Effector memory CD8-positive, alpha-beta T cell (primary cell): ENCODE measurements around the gene CNTROB.
A peak's percentile ranks its signal among the peaks of the same experiment; 100 is the strongest.

Experiments
- ATAC-seq: fragments of 150-1000 bp; cut with Tn5 transposase; replicated peaks from 2 replicates; pipeline ENCODE4 v1.10.0; 2021; ENCODE audit warnings: mild to moderate bottlenecking, moderate library complexity
- DNase-seq, 3 experiments: peaks; one replicate each; pipeline ENCODE4 v3.0.0; 2021
- H3K27ac Mint-ChIP-seq, 2 donors: one replicate each; pipeline ENCODE4 v1.8.0; 2022; ENCODE audit warnings: mild to moderate bottlenecking in 2 of 2, mixed read lengths in 2 of 2, moderate library complexity in 2 of 2
- H3K27me3 Mint-ChIP-seq, 2 donors: one replicate each; pipeline ENCODE4 v1.8.0; 2022; ENCODE audit warnings: mixed read lengths in 2 of 2
- H3K36me3 Mint-ChIP-seq: one replicate; pipeline ENCODE4 v1.8.0; 2022; ENCODE audit warnings: mild to moderate bottlenecking, moderate library complexity, mixed read lengths; ENCODE audit not compliant: insufficient read depth
- H3K4me1 Mint-ChIP-seq, 2 donors: one replicate each; pipeline ENCODE4 v1.8.0; 2022; ENCODE audit warnings: low read depth in 2 of 2, mixed read lengths in 2 of 2
- H3K4me3 Mint-ChIP-seq, 2 donors: one replicate each; pipeline ENCODE4 v1.8.0; 2022; ENCODE audit warnings: mild to moderate bottlenecking in 2 of 2, mixed read lengths in 2 of 2, moderate library complexity in 2 of 2
- H3K9me3 Mint-ChIP-seq, 2 donors: one replicate each; pipeline ENCODE4 v1.8.0; 2022; ENCODE audit warnings: mixed read lengths in 2 of 2

Gene CNTROB

GRCh38 chr17:7992516-7992915, 60.5 kb downstream of the CNTROB start:
- H3K27ac Mint-ChIP-seq = no peak overlapping the region

GRCh38 chr17:7992924-7993323, 60.9 kb downstream of the CNTROB start:
- H3K4me3 Mint-ChIP-seq = no peak overlapping the region
- no peak for ATAC-seq
- H3K27me3 Mint-ChIP-seq = peaks cover 7 to 11% of the 10 kb centered on the region in 2 donors
- no peak overlapping the region for H3K27ac Mint-ChIP-seq
- no peaks in the 10 kb centered on the region for H3K9me3 Mint-ChIP-seq
- DNase-seq = no peak
- H3K4me1 Mint-ChIP-seq = peaks cover 18 to 19% of the 10 kb centered on the region in 2 donors
- H3K36me3 Mint-ChIP-seq = peaks cover 17% of the 10 kb centered on the region

More at GRCh38 chr17:7992516-7992915, 60.5 kb downstream of the CNTROB start:
- Mint-ChIP-seq H3K9me3 (no peaks in the 10 kb centered on the region), H3K4me3 (no peak overlapping the region), H3K27me3 (peaks cover 7 to 13% of the 10 kb centered on the region in 2 donors), H3K4me1 (peaks cover 18 to 19% of the 10 kb centered on the region in 2 donors), H3K36me3 (peaks cover 17% of the 10 kb centered on the region)
- DNase-seq (no peak), ATAC-seq (no peak)

- Mint-ChIP-seq H3K27me3 (peaks cover 14 to 18% of the 10 kb centered on the region in 2 donors), H3K4me1 (peaks cover 15 to 16% of the 10 kb centered on the region in 2 donors), H3K36me3 (peaks cover 15% of the 10 kb centered on the region), H3K27ac (no peak overlapping the region), H3K4me3 (no peak overlapping the region), H3K9me3 (no peaks in the 10 kb centered on the region)
- no peak for ATAC-seq
- DNase-seq = no peak
Observed at GRCh38 chr17:7993972-7994589, 62.1 kb downstream of the CNTROB start.

- Mint-ChIP-seq H3K27ac (no peak overlapping the region), H3K27me3 (peaks cover 22 to 30% of the 10 kb centered on the region in 2 donors), H3K36me3 (peaks cover under 1% of the 10 kb centered on the region), H3K4me1 (peaks cover 2 to 4% of the 10 kb centered on the region in 2 donors), H3K4me3 (no peak overlapping the region), H3K9me3 (no peaks in the 10 kb centered on the region)
- ATAC-seq (no peak), DNase-seq (no peak)
Observed at GRCh38 chr17:7995724-7996123, 63.7 kb downstream of the CNTROB start.

GRCh38 chr17:7997186-7997585, 65.2 kb downstream of the CNTROB start:
- peak; percentile 39 for ATAC-seq
- H3K4me3 Mint-ChIP-seq = no peak overlapping the region
- no peaks in the 10 kb centered on the region for H3K36me3 Mint-ChIP-seq
- peaks cover 4 to 5% of the 10 kb centered on the region in 2 donors for H3K4me1 Mint-ChIP-seq
- no peaks in the 10 kb centered on the region for H3K9me3 Mint-ChIP-seq
- H3K27ac Mint-ChIP-seq = no peak overlapping the region
- DNase-seq = no peak
- peaks cover 35 to 44% of the 10 kb centered on the region in 2 donors for H3K27me3 Mint-ChIP-seq
